Loucy (cell line): ENCODE data around the gene NADK2.

ENCODE experiments used
- CTCF ChIP-seq: fragments of 200-600 bp; sonication (generic); conservative IDR thresholded peaks from 2 replicates; pipeline ENCODE4 v1.5.1; 2014; ENCODE audit warnings: mild to moderate bottlenecking, antibody characterized with exemption, low read length
- EZH2phosphoT487 ChIP-seq: fragments of 200-600 bp; IDR thresholded peaks from 2 replicates; pipeline ENCODE4 v1.6.1; 2018; ENCODE audit warnings: antibody characterized with exemption, mild to moderate bottlenecking, moderate library complexity, borderline replicate concordance

GRCh38 chr5:36227046-36227445 lies 14.7 kb downstream of the NADK2 start:
- no peak for TF ChIP-seq CTCF
- no peak for TF ChIP-seq EZH2phosphoT487
